Spleen (tissue), 7 donors: Measurements from ENCODE around the gene CNGA3.

Experiments
- POLR2A ChIP-seq, 3 donors: fragments of 450-650 bp; IDR thresholded peaks; one replicate each; pipeline ENCODE4 v1.5.1; 2017; ENCODE audit warnings: antibody characterized with exemption in 3 of 3, mild to moderate bottlenecking in 1 of 3
- POLR2AphosphoS5 ChIP-seq, 3 donors: sonication (generic); formaldehyde crosslinking; IDR thresholded peaks; one replicate each; pipeline ENCODE4 v1.5.1; 2017; ENCODE audit warnings: antibody characterized with exemption in 3 of 3
- TF ChIP-seq, protein P1 (sequence below), 11 experiments: fragments of 200-600 bp in 7 of 11; fragments of 450-650 bp in 4 of 11; sonication (generic) in 4 of 11; IDR thresholded peaks in 8 of 11; conservative IDR thresholded peaks in 3 of 11; 1 replicate in 7 of 11; 2 replicates in 4 of 11; pipeline versions ENCODE4 v1.4.0 to v1.8.0; 2016 to 2021; ENCODE audit warnings: antibody characterized with exemption in 11 of 11, inconsistent platforms in 4 of 11, mild to moderate bottlenecking in 1 of 11
- donor health status: DM: no; HTN: no; CAD: no; lungs with moderate emphysema.
- donor health status: DM: no; HTN: no; CAD: no.
- donor health status: DM: no; HTN: no; CAD: no.

- no peak for TF ChIP-seq POLR2A (IDR thresholded peaks at IDR 0.05)
- TF ChIP-seq, protein P1, sequence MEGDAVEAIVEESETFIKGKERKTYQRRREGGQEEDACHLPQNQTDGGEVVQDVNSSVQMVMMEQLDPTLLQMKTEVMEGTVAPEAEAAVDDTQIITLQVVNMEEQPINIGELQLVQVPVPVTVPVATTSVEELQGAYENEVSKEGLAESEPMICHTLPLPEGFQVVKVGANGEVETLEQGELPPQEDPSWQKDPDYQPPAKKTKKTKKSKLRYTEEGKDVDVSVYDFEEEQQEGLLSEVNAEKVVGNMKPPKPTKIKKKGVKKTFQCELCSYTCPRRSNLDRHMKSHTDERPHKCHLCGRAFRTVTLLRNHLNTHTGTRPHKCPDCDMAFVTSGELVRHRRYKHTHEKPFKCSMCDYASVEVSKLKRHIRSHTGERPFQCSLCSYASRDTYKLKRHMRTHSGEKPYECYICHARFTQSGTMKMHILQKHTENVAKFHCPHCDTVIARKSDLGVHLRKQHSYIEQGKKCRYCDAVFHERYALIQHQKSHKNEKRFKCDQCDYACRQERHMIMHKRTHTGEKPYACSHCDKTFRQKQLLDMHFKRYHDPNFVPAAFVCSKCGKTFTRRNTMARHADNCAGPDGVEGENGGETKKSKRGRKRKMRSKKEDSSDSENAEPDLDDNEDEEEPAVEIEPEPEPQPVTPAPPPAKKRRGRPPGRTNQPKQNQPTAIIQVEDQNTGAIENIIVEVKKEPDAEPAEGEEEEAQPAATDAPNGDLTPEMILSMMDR (IDR thresholded peaks at IDR 0.05 in 8 of 11, conservative IDR thresholded peaks at IDR 0.05 in 3 of 11) = no peak
- no peak for TF ChIP-seq POLR2AphosphoS5 (IDR thresholded peaks at IDR 0.05)
Observed at GRCh38 chr2:98357849-98358248, 11.6 kb downstream of the CNGA3 start.
